Osteoblast (primary cell): ENCODE measurements around the gene DTX4. TPM values are rescaled to one million over a fixed set of nuclear protein-coding genes. Genes with fewer than 3 reads are reported as not detected.

Experiments used
- DNase-seq: peaks from one replicate; pipeline ENCODE4 v3.0.0; 2011; ENCODE audit warnings: low spot score, mixed read lengths; ENCODE audit not compliant: insufficient read length; ENCODE audit errors: missing footprints
- H2AFZ ChIP-seq: 2 replicates; pipeline ENCODE4 v1.6.0; 2011; ENCODE audit warnings: mild to moderate bottlenecking, low read length
- H3K27ac ChIP-seq: 2 replicates; pipeline ENCODE4 v1.5.1; 2011; ENCODE audit warnings: mild to moderate bottlenecking, low read depth, low read length, moderate library complexity
- H3K27me3 ChIP-seq: 2 replicates; pipeline ENCODE4 v1.6.0; 2012; ENCODE audit warnings: mild to moderate bottlenecking, control low read depth, inconsistent platforms, low read length, moderate library complexity; ENCODE audit not compliant: insufficient read depth
- H3K36me3 ChIP-seq: 2 replicates; pipeline ENCODE4 v1.5.1; 2011; ENCODE audit warnings: mild to moderate bottlenecking, low read length, control low read depth, moderate library complexity; ENCODE audit not compliant: insufficient read depth
- H3K4me1 ChIP-seq: 2 replicates; pipeline ENCODE4 v1.5.1; 2011; ENCODE audit warnings: mild to moderate bottlenecking, low read length, control low read depth, moderate library complexity; ENCODE audit not compliant: insufficient read depth
- H3K4me2 ChIP-seq: 2 replicates; pipeline ENCODE4 v1.6.0; 2011; ENCODE audit warnings: mild to moderate bottlenecking, low read length; ENCODE audit not compliant: insufficient read depth
- H3K4me3 ChIP-seq: fragments of 200-600 bp; sonication (generic); 3 replicates; pipeline ENCODE4 v1.5.1; 2012; ENCODE audit warnings: mild to moderate bottlenecking, low read length, inconsistent platforms; ENCODE audit not compliant: insufficient read depth
- H3K79me2 ChIP-seq: 2 replicates; pipeline ENCODE4 v1.6.0; 2012; ENCODE audit warnings: mild to moderate bottlenecking, low read length, control low read depth, inconsistent platforms; ENCODE audit not compliant: insufficient read depth
- H3K9me3 ChIP-seq: 2 replicates; pipeline ENCODE4 v1.5.1; 2011; ENCODE audit warnings: low read depth, low read length, control low read depth
- H4K20me1 ChIP-seq: 2 replicates; pipeline ENCODE4 v1.6.0; 2012; ENCODE audit warnings: mild to moderate bottlenecking, low read length, control low read depth; ENCODE audit not compliant: insufficient read depth
- total RNA-seq: library from RNA; depleted of rRNA; stranded (reverse); fragments of >200 nt; gene quantifications from 2 replicates; pipeline ENCODE4 v1.2.3, GENCODE V29; 2012
- TF ChIP-seq, protein P1 (sequence below): IDR thresholded peaks from 2 replicates; pipeline ENCODE4 v1.5.1; 2011; ENCODE audit warnings: mild to moderate bottlenecking, low read depth, low read length, moderate library complexity; ENCODE audit errors: extremely low read depth

The DTX4 gene
- total RNA-seq, 1 donor, result under 0.01 TPM

DNA sequence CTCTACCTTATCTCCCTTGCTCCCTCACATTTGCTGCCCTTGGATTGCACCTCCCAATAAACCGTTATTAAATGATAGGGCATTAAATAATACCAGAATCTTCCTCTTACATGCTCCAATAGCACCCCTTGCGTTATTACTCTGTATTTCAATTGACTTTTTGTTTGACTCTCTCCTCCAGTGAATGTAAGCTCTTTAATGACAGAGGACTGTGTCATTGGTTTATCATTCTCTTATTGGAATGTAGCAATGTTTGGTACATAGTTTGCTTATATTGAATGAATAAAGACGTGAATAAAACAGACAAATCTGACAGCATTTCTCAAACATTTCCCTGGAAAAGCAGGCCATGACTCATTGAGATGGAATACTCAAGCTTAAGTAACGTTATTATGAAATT is 49.5 kb downstream of the DTX4 start:
- TF ChIP-seq, protein P1, sequence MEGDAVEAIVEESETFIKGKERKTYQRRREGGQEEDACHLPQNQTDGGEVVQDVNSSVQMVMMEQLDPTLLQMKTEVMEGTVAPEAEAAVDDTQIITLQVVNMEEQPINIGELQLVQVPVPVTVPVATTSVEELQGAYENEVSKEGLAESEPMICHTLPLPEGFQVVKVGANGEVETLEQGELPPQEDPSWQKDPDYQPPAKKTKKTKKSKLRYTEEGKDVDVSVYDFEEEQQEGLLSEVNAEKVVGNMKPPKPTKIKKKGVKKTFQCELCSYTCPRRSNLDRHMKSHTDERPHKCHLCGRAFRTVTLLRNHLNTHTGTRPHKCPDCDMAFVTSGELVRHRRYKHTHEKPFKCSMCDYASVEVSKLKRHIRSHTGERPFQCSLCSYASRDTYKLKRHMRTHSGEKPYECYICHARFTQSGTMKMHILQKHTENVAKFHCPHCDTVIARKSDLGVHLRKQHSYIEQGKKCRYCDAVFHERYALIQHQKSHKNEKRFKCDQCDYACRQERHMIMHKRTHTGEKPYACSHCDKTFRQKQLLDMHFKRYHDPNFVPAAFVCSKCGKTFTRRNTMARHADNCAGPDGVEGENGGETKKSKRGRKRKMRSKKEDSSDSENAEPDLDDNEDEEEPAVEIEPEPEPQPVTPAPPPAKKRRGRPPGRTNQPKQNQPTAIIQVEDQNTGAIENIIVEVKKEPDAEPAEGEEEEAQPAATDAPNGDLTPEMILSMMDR, result no peak
- H3K4me1 ChIP-seq, result peaks cover 38% of the 10 kb centered on the region
- H3K27me3 ChIP-seq, result peaks cover 7% of the 10 kb centered on the region
- H3K9me3 ChIP-seq, result no peaks in the 10 kb centered on the region
- peak overlapping the region; percentile 33 for H3K4me2 ChIP-seq
- H2AFZ ChIP-seq, result no peak overlapping the region
- no peaks in the 10 kb centered on the region for H4K20me1 ChIP-seq
- H3K4me3 ChIP-seq, result no peak overlapping the region
- peak; percentile 91 for DNase-seq
- peak overlapping the region; percentile 9 for H3K27ac ChIP-seq
- H3K36me3 ChIP-seq, result no peaks in the 10 kb centered on the region
- H3K79me2 ChIP-seq, result no peaks in the 10 kb centered on the region

DNA sequence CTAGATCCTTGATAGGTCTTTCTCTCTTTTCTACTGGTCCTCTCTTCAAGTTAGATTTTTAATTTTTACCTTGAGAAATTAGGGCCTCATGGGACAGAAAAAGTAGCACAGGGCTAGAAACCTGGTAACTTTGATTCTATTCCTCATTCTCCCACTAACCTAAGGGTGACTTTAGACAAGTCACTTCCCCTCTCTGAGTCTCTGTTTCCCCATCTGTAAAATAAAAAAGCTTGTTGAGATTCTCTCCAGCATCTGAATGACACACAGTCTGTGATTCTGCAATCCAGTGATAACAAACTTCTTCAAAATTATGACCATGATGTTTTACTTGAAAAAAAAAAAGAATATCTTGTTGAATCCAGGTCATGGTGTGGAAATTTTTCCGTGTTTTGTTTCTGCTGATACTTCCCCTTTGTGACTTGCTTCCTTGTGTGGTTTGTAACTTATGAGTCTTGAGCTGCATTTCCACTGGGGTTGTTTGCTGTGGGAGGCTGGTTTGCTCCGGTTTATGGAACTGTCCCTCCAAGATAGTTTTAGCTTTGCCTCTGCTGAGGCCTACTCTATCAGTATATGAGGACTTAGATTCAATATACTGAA is 50.6 kb downstream of the DTX4 start:
- Histone ChIP-seq H3K9me3 (no peaks in the 10 kb centered on the region), H3K4me2 (no peak overlapping the region), H2AFZ (no peak overlapping the region), H3K79me2 (no peaks in the 10 kb centered on the region), H4K20me1 (no peaks in the 10 kb centered on the region), H3K27ac (no peak overlapping the region), H3K27me3 (peaks cover 7% of the 10 kb centered on the region), H3K4me3 (no peak overlapping the region), H3K36me3 (no peaks in the 10 kb centered on the region), H3K4me1 (peaks cover 29% of the 10 kb centered on the region)
- TF ChIP-seq, protein P1, result no peak
- no peak for DNase-seq

DNA sequence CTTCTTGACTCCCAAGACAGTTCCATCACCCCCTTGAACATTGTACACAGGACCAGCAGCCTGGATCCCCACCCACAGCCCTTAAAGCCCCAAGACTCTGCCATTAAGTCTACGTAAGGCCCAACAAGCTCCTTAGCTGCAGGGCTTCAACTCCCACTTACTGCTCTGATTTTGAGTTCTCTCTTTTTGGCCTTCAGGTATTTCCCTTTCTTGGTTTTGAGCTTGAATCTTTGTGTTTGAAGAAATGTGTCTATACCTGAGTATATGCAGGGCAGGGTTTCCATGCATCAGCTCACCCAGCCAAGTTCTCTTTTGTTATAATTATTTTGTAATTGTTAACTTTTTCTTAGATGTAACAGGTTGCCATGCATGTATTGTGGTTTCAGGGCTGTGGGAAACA is 51.2 kb downstream of the DTX4 start:
- Histone ChIP-seq H3K9me3 (no peaks in the 10 kb centered on the region), H3K36me3 (no peaks in the 10 kb centered on the region), H3K4me1 (peaks cover 29% of the 10 kb centered on the region), H3K79me2 (no peaks in the 10 kb centered on the region), H4K20me1 (no peaks in the 10 kb centered on the region), H3K4me2 (no peak overlapping the region), H3K4me3 (no peak overlapping the region), H3K27me3 (peaks cover 6% of the 10 kb centered on the region), H3K27ac (no peak overlapping the region), H2AFZ (no peak overlapping the region)
- DNase-seq, result no peak
- TF ChIP-seq, protein P1, result no peak

DNA sequence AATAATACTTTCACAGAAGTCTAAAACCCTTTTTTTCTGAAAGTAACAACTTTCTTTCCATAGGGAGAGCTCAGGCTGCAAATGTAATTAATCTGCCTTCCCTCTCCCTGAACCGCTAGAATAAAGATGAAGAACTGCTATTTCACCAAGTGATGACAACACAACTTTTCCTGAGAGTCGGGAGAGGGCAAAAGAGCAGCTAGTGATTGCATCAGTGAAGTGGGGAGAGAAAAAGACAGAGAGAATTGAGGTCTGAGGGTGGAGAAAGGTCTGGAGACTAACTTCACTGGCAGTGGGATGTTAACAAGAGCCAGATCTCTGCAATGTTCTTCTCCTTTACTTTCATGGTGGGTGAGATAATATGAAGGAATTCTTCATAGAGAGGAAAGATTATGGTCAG is 51.7 kb downstream of the DTX4 start:
- Histone ChIP-seq H3K9me3 (no peaks in the 10 kb centered on the region), H3K36me3 (no peaks in the 10 kb centered on the region), H2AFZ (no peak overlapping the region), H3K4me1 (peaks cover 29% of the 10 kb centered on the region), H3K79me2 (no peaks in the 10 kb centered on the region), H3K27ac (no peak overlapping the region), H3K4me3 (no peak overlapping the region), H3K27me3 (peaks cover 4% of the 10 kb centered on the region), H3K4me2 (no peak overlapping the region), H4K20me1 (no peaks in the 10 kb centered on the region)
- TF ChIP-seq, protein P1, result no peak
- no peak for DNase-seq
